LNCaP clone FGC (cell line): ENCODE measurements around the gene POGK.

Experiments used
- DNase-seq: peaks from one replicate; pipeline ENCODE4 v3.0.0-alpha.2; 2011; ENCODE audit warnings: low read depth
- H3K4me3 ChIP-seq: 2 replicates; pipeline ENCODE4 v1.5.1; 2011; ENCODE audit warnings: mild to moderate bottlenecking, low read depth, low read length, control low read depth
- CTCF ChIP-seq: IDR thresholded peaks from 2 replicates; pipeline ENCODE4 v1.5.1; 2012; ENCODE audit warnings: mild to moderate bottlenecking; ENCODE audit not compliant: control insufficient read depth, insufficient read depth; ENCODE audit errors: extremely low read depth

The POGK gene

GRCh38 chr1:166884040-166884642, 44.9 kb downstream of the POGK start:
- H3K4me3 ChIP-seq: no peak overlapping the region
- no peak for DNase-seq
- no peak for TF ChIP-seq CTCF

GRCh38 chr1:166884971-166885370, 45.7 kb downstream of the POGK start:
- no peak overlapping the region for H3K4me3 ChIP-seq
- no peak for DNase-seq
- TF ChIP-seq CTCF: no peak

DNA sequence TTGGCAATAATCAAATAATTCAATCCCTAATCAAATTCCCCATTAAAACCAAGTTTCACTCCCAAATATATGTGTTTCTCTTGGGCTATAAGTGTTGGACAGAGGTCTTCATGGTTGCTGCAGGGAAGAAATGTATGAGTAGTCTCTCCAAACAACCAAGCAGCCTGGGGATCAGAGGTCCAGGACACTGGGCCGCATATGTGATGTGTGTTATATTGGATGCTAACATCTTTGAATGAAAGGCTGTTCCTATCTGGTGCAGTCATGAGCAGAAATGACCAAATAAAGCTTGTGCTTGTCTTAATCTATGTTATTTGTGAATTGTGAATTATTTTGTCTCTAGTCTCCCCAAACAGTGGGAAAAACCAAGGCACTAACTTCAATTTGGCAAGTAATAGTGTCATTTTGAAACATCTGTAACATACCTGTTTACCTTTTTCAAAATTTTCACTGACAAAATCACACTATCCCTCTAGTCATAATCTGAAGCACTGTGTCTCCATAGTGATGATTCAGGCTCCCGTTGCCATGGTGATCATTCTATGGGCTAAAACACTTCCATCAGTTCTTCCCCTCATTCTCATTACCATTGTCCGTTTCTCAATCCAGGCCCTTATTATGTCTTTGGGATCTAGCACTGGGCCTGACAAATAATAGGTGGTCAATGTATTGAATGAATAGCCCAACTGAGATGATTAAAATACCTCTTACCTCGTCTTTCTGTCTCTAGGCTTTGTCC, 49.3 kb downstream of the POGK start:
- DNase-seq: no peak
- no peak for TF ChIP-seq CTCF
- H3K4me3 ChIP-seq: no peak overlapping the region

DNA sequence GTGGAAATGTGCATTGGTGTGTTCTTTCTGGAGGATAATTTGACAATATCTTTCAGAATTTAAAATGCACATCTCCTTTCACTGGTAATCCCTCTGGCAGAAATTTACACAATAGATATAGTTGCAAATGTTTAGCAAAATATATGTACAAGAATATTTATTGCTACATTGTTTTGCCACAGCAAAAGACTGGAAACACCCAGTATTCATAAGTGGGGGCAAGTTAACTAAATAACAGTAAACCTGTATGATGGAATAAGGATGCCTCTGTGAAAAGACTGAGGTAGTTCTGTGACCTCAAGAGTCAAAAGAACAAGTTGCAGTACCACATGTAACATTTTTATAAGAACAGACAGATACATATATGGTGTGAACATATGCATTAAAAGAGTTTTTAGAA, 50.5 kb downstream of the POGK start:
- no peak for TF ChIP-seq CTCF
- no peak for DNase-seq
- H3K4me3 ChIP-seq: no peak overlapping the region

DNA sequence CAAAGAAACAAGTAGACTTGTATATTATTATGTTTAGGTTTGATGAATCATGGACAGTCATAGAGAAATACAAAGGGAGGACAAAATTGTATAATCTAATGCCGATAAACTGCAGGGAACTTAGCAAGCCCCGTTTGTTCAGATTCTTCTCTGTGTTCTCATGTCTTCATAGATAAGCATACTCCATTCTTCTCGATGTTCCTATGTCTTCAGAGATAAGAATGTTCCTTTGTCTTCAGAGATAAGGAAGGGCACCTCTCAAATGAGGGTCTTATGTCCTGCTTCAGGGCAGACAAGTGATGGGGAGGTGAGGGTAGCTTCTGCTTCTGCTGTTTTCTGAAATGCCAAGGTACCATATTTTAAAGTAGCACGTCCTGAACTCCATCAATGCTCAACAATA, 56.5 kb downstream of the POGK start:
- TF ChIP-seq CTCF: no peak
- no peak for DNase-seq
- no peak overlapping the region for H3K4me3 ChIP-seq

- no peak overlapping the region for H3K4me3 ChIP-seq
- no peak for DNase-seq
- no peak for TF ChIP-seq CTCF
Measured at GRCh38 chr1:166899769-166900168, 60.5 kb downstream of the POGK start.

DNA sequence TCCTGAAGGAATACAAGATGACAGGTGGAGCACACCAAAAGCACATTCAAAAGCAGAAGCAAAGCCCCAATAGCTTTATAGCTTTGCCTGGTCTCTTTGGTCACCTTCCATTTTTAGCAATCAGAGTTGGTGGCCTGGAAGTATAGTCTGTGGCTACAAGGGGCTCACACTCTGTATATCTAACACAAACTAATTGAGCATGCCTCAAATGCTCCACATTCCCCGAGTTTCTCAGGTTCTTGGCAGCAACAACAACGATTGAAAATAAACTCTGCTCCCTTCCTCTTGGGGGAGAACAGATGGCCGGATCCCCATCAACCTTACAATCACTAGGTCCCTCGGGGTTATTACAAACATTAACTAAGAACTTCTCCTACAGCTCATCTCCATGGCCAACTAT, 61.7 kb downstream of the POGK start:
- no peak for TF ChIP-seq CTCF
- no peak for DNase-seq
- H3K4me3 ChIP-seq: no peak overlapping the region
